ENCODE results near the gene LDLRAD3. TPM values are rescaled to one million over a fixed set of nuclear protein-coding genes. Genes with fewer than 3 reads are reported as not detected.
A peak's percentile ranks its signal among the peaks of the same experiment; 100 is the strongest.

Gene LDLRAD3
- total RNA-seq, 1 experiment from 2014 or later: 12.1 TPM

DNA sequence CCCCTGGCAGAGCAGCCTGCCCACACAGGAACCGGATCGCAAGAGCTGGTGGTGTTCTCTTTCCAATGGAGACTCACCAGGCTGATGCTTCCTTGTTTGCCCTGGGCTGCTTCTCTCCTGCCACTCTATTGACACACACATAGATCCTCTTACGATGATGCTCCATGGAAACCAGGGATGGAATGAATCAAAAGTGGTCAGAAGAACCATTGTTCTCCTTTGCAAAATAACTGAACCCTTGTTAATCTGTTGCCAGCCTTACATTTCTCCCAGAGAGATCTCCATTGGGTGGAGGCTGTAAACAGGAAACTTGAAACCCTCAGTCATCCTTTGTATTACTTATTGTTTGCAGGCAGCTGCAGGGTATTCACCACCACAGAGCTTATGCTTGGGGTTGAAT is 24.6 kb upstream of the LDLRAD3 start:
- Mint-ChIP-seq H3K9me3 (no peaks in the 10 kb centered on the region; a peak in 2 of 5 replicates), H3K4me1 (peaks cover 30 to 33% of the 10 kb centered on the region in 2 experiments)

More for the DNA sequence above, 24.6 kb upstream of the LDLRAD3 start:
- no peak overlapping the region for H3T11ph ChIP-seq (ENCODE audit: low read length)
- no peaks in the 10 kb centered on the region for H3K79me2 ChIP-seq (ENCODE audit: insufficient read depth, low read length)
- no CpG with 5 or more reads among the region's 3 CpGs for WGBS (ENCODE audit: extremely low coverage, insufficient read length, low lambda C conversion rate)
- H3K9ac ChIP-seq (ENCODE audit: extremely low read depth, insufficient read length, low read length): no peak overlapping the region
- Mint-ChIP-seq H3K36me3 (ENCODE audit: insufficient read depth in 1 of 3, low read depth in 3 of 3) (0 out of 7 replicates have a peak, but pooled peaks cover 0 to 4% (median 0%) of the 10 kb centered on the region in 3 experiments), H3K27me3 (ENCODE audit: low read depth) (peaks cover 6% of the 10 kb centered on the region), H3K4me3 (no peak overlapping the region), H3K27ac (peak overlapping the region in 1 of 3 experiments; percentile 51; a peak in 2 of 7 replicates)
- no peak overlapping the region for H2BK120ac ChIP-seq (ENCODE audit: low read depth, low read length, poor library complexity, severe bottlenecking)
- no peak overlapping the region for H2BK20ac ChIP-seq (ENCODE audit: low read depth, low read length, poor library complexity, severe bottlenecking)
- no peak overlapping the region for H4K8ac ChIP-seq (replicated peaks; ENCODE audit: insufficient read length, low read depth, low read length)
- H3K56ac ChIP-seq (ENCODE audit: insufficient read length, low read depth, low read length): no peak overlapping the region
- no peak overlapping the region for H2AK5ac ChIP-seq (ENCODE audit: insufficient read length, low read length)
- H3K4ac ChIP-seq (ENCODE audit: low read depth, low read length): no peak overlapping the region
- H3K9me3 ChIP-seq (ENCODE audit: control insufficient read depth, low read depth, low read length): no peaks in the 10 kb centered on the region
- H4K5ac ChIP-seq (ENCODE audit: insufficient read length, low read depth, low read length): no peak overlapping the region
- H2BK5ac ChIP-seq (ENCODE audit: insufficient read length, low read length): no peak overlapping the region
- no peak overlapping the region for H4K91ac ChIP-seq (ENCODE audit: insufficient read length, low read depth, low read length)
- H2AFZ ChIP-seq (ENCODE audit: low read length): no peak overlapping the region
- H3K4me1 ChIP-seq (ENCODE audit: insufficient read depth, low read length): peaks cover 8% of the 10 kb centered on the region; the same call in 1 of the 2 replicates
- H2BK15ac ChIP-seq (ENCODE audit: low read depth, low read length): no peak overlapping the region
- no peak overlapping the region for H3K14ac ChIP-seq (ENCODE audit: insufficient read depth, low read length)
- H3K4me2 ChIP-seq (ENCODE audit: insufficient read depth, insufficient read length, low read length): no peak overlapping the region
- H4K20me1 ChIP-seq (ENCODE audit: control insufficient read depth, insufficient read depth, insufficient read length): no peaks in the 10 kb centered on the region
- no peaks in the 10 kb centered on the region for H3K27me3 ChIP-seq (ENCODE audit: insufficient read depth, low read length)
- no peaks in the 10 kb centered on the region for H3K23me2 ChIP-seq (ENCODE audit: insufficient read length, low read depth, low read length, poor library complexity, severe bottlenecking)
- H3K18ac ChIP-seq (ENCODE audit: insufficient read length, low read depth, low read length): no peak overlapping the region
- H3K27ac ChIP-seq (ENCODE audit: insufficient read length, low read depth, low read length): no peak overlapping the region
- no peak for TF ChIP-seq CTCF (conservative IDR thresholded peaks at IDR 0.05)
- no peaks in the 10 kb centered on the region for H3K79me1 ChIP-seq (ENCODE audit: insufficient read depth, low read depth, low read length, poor library complexity, severe bottlenecking)
- no peak for DNase-seq
- H3K23ac ChIP-seq (ENCODE audit: insufficient read length, low read depth, low read length): no peak overlapping the region
- H2BK12ac ChIP-seq (ENCODE audit: insufficient read length, low read depth, low read length): no peak overlapping the region
